Caco-2 (cell line): ENCODE results near the gene ERC1. TPM values are rescaled to one million over a fixed set of nuclear protein-coding genes. Genes with fewer than 3 reads are reported as not detected.

Experiments used
- BruUV-seq: library from RNA; stranded (reverse); fragments of 400-500 nt; replicated peaks from 2 replicates; lab custom pipeline; 2021; lab: Mats Ljungman, UMichigan
- CTCF ChIA-PET: fragments of 300-600 bp; sonication (Branson Sonifier 250); formaldehyde crosslinking; loops from one replicate; lab custom pipeline; 2022; ENCODE audit warnings: antibody characterized with exemption; lab: Charles Lee
- POLR2A ChIA-PET: fragments of 300-600 bp; sonication (Branson Sonifier 250); formaldehyde crosslinking; loops from one replicate; lab custom pipeline; 2022; ENCODE audit warnings: antibody characterized with exemption; lab: Charles Lee
- DNase-seq, 2 experiments: peaks; one replicate each; pipeline versions ENCODE4 v3.0.0 to v3.0.0-alpha.2; 2020 to 2022
- H3K27me3 ChIP-seq: replicated peaks from 2 replicates; pipeline ENCODE4 v1.6.0; 2011; ENCODE audit warnings: low read length; ENCODE audit not compliant: control insufficient read depth, insufficient read depth
- H3K36me3 ChIP-seq: 2 replicates; pipeline ENCODE4 v1.5.1; 2011; ENCODE audit warnings: low read length; ENCODE audit not compliant: control insufficient read depth, insufficient read depth
- H3K4me1 ChIP-seq: fragments of 250-450 bp; sonication (Bioruptor Pico); 2 replicates; pipeline ENCODE4 v1.5.1; 2020; ENCODE audit warnings: mild to moderate bottlenecking
- H3K4me3 ChIP-seq: 2 replicates; pipeline ENCODE4 v1.5.1; 2011; ENCODE audit warnings: low read depth, mild to moderate bottlenecking, control low read depth, low read length
- H3K9me3 ChIP-seq: fragments of 250-450 bp; sonication (Bioruptor Pico); 2 replicates; pipeline ENCODE4 v1.5.1; 2020; ENCODE audit warnings: mild to moderate bottlenecking, moderate library complexity
- H3K27ac Mint-ChIP-seq: one replicate; pipeline ENCODE4 v1.8.0; 2022; ENCODE audit warnings: mixed read lengths; ENCODE audit not compliant: unreplicated experiment
- H3K27me3 Mint-ChIP-seq: one replicate; pipeline ENCODE4 v1.8.0; 2022; ENCODE audit warnings: mixed read lengths; ENCODE audit not compliant: insufficient read depth, unreplicated experiment
- H3K36me3 Mint-ChIP-seq: one replicate; pipeline ENCODE4 v1.8.0; 2022; ENCODE audit warnings: mild to moderate bottlenecking, mixed read lengths; ENCODE audit not compliant: insufficient read depth, unreplicated experiment
- H3K4me1 Mint-ChIP-seq: one replicate; pipeline ENCODE4 v1.8.0; 2022; ENCODE audit warnings: low read depth, mixed read lengths; ENCODE audit not compliant: unreplicated experiment
- H3K4me3 Mint-ChIP-seq: one replicate; pipeline ENCODE4 v1.8.0; 2022; ENCODE audit warnings: mild to moderate bottlenecking, moderate library complexity, mixed read lengths; ENCODE audit not compliant: unreplicated experiment
- H3K9me3 Mint-ChIP-seq: one replicate; pipeline ENCODE4 v1.8.0; 2022; ENCODE audit warnings: mixed read lengths; ENCODE audit not compliant: unreplicated experiment
- intact Hi-C: fragments of 100-400 bp; cut with micrococcal nuclease; formaldehyde crosslinking; loops from one replicate; pipeline ENCODE4 v1.10.0; 2022; ENCODE audit not compliant: unreplicated experiment
- total RNA-seq: library from RNA; stranded (reverse); gene quantifications from 2 replicates; pipeline ENCODE4 v1.2.3, GENCODE V29; 2022
- TF ChIP-seq, protein P1 (sequence below), 2 experiments: fragments of 200-600 bp in 1 of 2; IDR thresholded peaks; 1 replicate in 1 of 2; 2 replicates in 1 of 2; pipeline versions ENCODE4 v1.5.1 to v1.8.0; 2011 to 2022; ENCODE audit warnings: antibody characterized with exemption in 1 of 2, control low read depth in 1 of 2, inconsistent platforms in 1 of 2, low read depth in 1 of 2, low read length in 1 of 2, mild to moderate bottlenecking in 1 of 2, moderate library complexity in 1 of 2; ENCODE audit not compliant: insufficient read depth in 1 of 2, severe bottlenecking in 1 of 2, unreplicated experiment in 1 of 2

The ERC1 gene
- total RNA-seq, 1 experiment from 2014 or later = 88.4 TPM

DNA sequence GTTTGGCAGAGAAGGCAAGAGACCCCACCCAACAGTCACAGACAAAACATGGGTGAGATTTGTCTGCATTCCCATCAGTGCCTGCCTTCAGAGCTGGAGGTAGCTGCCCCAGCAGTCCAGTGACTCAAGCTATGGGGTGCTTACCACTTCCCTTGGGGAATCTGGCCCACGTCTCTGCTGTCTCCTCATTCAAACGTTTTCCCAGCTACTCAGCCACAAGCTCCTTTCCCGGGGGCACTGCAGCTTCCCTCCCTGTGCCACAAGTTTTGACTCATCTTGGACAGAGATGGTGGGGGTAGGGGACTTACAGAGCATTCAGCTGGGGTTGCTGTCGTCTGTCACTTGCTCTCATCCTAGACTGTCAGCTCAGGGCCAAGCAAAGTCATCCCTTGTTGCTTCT lies 536.8 kb downstream of the ERC1 start:
- ChIA-PET POLR2A (no interaction called here), CTCF (interaction anchor here (1.2 to 1.3 kb wide), 2 partner anchors 11 to 56 kb away, joined by 3 to 5 read pairs; no protein-coding TSS in a partner anchor)
- Histone ChIP-seq H3K4me1 (peaks cover 4% of the 10 kb centered on the region; the same call in 1 of the 2 replicates), H3K9me3 (no peaks in the 10 kb centered on the region), H3K4me3 (no peak overlapping the region), H3K36me3 (no peaks in the 10 kb centered on the region), H3K27me3 (peaks cover 7% of the 10 kb centered on the region)
- peaks cover 6% of the 10 kb centered on the region for H3K4me1 Mint-ChIP-seq
- no peak overlapping the region for H3K4me3 Mint-ChIP-seq
- H3K9me3 Mint-ChIP-seq = no peaks in the 10 kb centered on the region
- intact Hi-C loops = no loop called here
- DNase-seq = no peak
- no peaks in the 10 kb centered on the region for H3K36me3 Mint-ChIP-seq
- peaks cover 14% of the 10 kb centered on the region for H3K27me3 Mint-ChIP-seq
- TF ChIP-seq, protein P1, sequence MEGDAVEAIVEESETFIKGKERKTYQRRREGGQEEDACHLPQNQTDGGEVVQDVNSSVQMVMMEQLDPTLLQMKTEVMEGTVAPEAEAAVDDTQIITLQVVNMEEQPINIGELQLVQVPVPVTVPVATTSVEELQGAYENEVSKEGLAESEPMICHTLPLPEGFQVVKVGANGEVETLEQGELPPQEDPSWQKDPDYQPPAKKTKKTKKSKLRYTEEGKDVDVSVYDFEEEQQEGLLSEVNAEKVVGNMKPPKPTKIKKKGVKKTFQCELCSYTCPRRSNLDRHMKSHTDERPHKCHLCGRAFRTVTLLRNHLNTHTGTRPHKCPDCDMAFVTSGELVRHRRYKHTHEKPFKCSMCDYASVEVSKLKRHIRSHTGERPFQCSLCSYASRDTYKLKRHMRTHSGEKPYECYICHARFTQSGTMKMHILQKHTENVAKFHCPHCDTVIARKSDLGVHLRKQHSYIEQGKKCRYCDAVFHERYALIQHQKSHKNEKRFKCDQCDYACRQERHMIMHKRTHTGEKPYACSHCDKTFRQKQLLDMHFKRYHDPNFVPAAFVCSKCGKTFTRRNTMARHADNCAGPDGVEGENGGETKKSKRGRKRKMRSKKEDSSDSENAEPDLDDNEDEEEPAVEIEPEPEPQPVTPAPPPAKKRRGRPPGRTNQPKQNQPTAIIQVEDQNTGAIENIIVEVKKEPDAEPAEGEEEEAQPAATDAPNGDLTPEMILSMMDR (IDR thresholded peaks at IDR 0.05; ENCODE audit: insufficient read depth in 1 of 2, low read depth in 1 of 2, low read length in 1 of 2, severe bottlenecking in 1 of 2, unreplicated experiment in 1 of 2) = no peak
- no TSS peak for BruUV-seq
- no peak overlapping the region for H3K27ac Mint-ChIP-seq

- no peak for DNase-seq
- Mint-ChIP-seq H3K27ac (no peak overlapping the region), H3K4me1 (peaks cover 6% of the 10 kb centered on the region), H3K9me3 (no peaks in the 10 kb centered on the region), H3K4me3 (no peak overlapping the region), H3K27me3 (peaks cover 16% of the 10 kb centered on the region), H3K36me3 (no peaks in the 10 kb centered on the region)
- TF ChIP-seq, protein P1 (IDR thresholded peaks at IDR 0.05; ENCODE audit: insufficient read depth in 1 of 2, low read depth in 1 of 2, low read length in 1 of 2, severe bottlenecking in 1 of 2, unreplicated experiment in 1 of 2) = no peak
- H3K4me1 ChIP-seq = peaks cover 4% of the 10 kb centered on the region; the same call in 1 of the 2 replicates
- H3K4me3 ChIP-seq = no peak overlapping the region
- intact Hi-C loops = no loop called here
- no TSS peak for BruUV-seq
- H3K9me3 ChIP-seq = no peaks in the 10 kb centered on the region
- no peaks in the 10 kb centered on the region for H3K36me3 ChIP-seq
- POLR2A ChIA-PET = interaction anchor here (0.7 kb wide), 1 partner anchor 63 kb away, joined by 4 read pairs; no protein-coding TSS in a partner anchor
- CTCF ChIA-PET = interaction anchor here (0.9 kb wide), 1 partner anchor 11 kb away, joined by 7 read pairs; no protein-coding TSS in a partner anchor
- peaks cover 7% of the 10 kb centered on the region for H3K27me3 ChIP-seq
Measured at GRCh38 chr12:1528791-1529190, 537.8 kb downstream of the ERC1 start.

DNA sequence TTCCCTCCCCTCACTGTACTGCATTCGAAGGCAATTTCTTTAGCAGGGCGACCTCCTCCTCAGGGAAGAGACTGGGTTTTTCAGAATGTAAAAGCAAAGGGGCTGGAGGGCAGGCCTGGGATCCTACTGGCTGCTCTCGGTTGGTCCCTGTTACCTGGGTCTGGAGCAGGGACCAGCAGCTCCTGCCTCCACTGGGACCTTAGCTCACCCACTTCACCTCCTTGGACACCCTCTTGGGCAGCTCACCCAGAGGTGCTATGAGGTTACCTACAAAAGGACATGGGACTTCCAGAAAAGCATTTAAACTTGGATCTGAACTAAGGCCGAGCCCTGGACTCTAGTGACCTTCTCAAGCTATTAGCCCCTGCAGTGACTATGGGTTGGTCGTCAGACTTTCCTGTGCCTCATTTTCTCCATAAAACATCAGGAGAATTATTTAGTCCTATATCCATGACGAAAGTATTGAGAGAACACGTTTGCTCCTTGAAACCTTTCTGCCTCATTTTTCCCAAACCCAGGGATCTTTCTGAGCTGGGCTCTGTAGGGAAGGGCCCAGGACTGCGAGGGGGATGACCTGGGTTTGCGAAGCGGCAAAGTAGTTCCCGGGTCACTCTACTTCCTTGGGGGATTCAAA lies 538.3 kb downstream of the ERC1 start:
- H3K9me3 ChIP-seq = no peaks in the 10 kb centered on the region
- H3K4me1 Mint-ChIP-seq = peaks cover 6% of the 10 kb centered on the region
- H3K4me3 ChIP-seq = no peak overlapping the region
- no peaks in the 10 kb centered on the region for H3K36me3 Mint-ChIP-seq
- CTCF ChIA-PET = interaction anchor here (0.9 kb wide), 1 partner anchor 12 kb away, joined by 7 read pairs; no protein-coding TSS in a partner anchor
- peak overlapping the region; percentile 70 for H3K4me3 Mint-ChIP-seq
- BruUV-seq = no TSS peak
- POLR2A ChIA-PET = interaction anchor here (0.7 kb wide), 1 partner anchor 63 kb away, joined by 4 read pairs; no protein-coding TSS in a partner anchor
- peaks cover 7% of the 10 kb centered on the region for H3K27me3 ChIP-seq
- TF ChIP-seq, protein P1 (IDR thresholded peaks at IDR 0.05; ENCODE audit: insufficient read depth in 1 of 2, low read depth in 1 of 2, low read length in 1 of 2, severe bottlenecking in 1 of 2, unreplicated experiment in 1 of 2) = no peak
- H3K4me1 ChIP-seq = peaks cover 4% of the 10 kb centered on the region; the same call in 1 of the 2 replicates
- H3K36me3 ChIP-seq = no peaks in the 10 kb centered on the region
- intact Hi-C loops = no loop called here
- DNase-seq = no peak
- no peak overlapping the region for H3K27ac Mint-ChIP-seq
- H3K9me3 Mint-ChIP-seq = no peaks in the 10 kb centered on the region
- H3K27me3 Mint-ChIP-seq = peaks cover 18% of the 10 kb centered on the region
